ENCODE measurements around the gene CDNF. TPM values are rescaled to one million over a fixed set of nuclear protein-coding genes. Genes with fewer than 3 reads are reported as not detected.
A peak's percentile ranks its signal among the peaks of the same experiment; 100 is the strongest.
"Not testable (repeated sequence)": the region's sequence is repeated elsewhere in the genome, so short reads cannot be mapped to it uniquely, and the experiment has no call there.

Gene CDNF
- polyA plus RNA-seq, 1 experiment, result 1.1 TPM

GRCh38 chr10:14878266-14879123 is 40.7 kb upstream of the CDNF start, which contains the start of gene SUV39H2:
Gene SUV39H2, plus strand, starts transcription at chr10:14878866. Its CDS starts 23 bp downstream, at chr10:14878889.
- peak; percentile 69 for DNase-seq (ENCODE audit: low read depth)

GRCh38 chr10:14876764-14877163 is 38.9 kb upstream of the CDNF start:
- no peak for DNase-seq (ENCODE audit: low read depth)
- TF ChIP-seq CTCF (IDR thresholded peaks at IDR 0.05; ENCODE audit: insufficient read depth, low read depth, low read length), result no peak
- no peaks in the 10 kb centered on the region for H3K27me3 ChIP-seq (ENCODE audit: control insufficient read depth, insufficient read depth, low read length)
- CTCF ChIA-PET, result no interaction called here
- H3K36me3 ChIP-seq (ENCODE audit: control insufficient read depth, insufficient read depth, low read length), result no peaks in the 10 kb centered on the region
- POLR2A ChIA-PET, result interaction anchor here (0.7 kb wide), 1 partner anchor 31 kb away, joined by 3 read pairs; no protein-coding TSS in a partner anchor
- no peak overlapping the region; the same call in 1 of the 2 replicates for H3K4me3 ChIP-seq (ENCODE audit: low read depth, low read length)

More at GRCh38 chr10:14878266-14879123, 40.7 kb upstream of the CDNF start, which contains the start of gene SUV39H2:
- Histone ChIP-seq H3K27me3 (ENCODE audit: control insufficient read depth, insufficient read depth, low read length) (no peaks in the 10 kb centered on the region), H3K4me3 (ENCODE audit: low read depth, low read length) (peak within 1 kb of the TSS; percentile 97), H3K36me3 (ENCODE audit: control insufficient read depth, insufficient read depth, low read length) (no peaks in the 10 kb centered on the region)
- ChIA-PET POLR2A (no interaction called here), CTCF (interaction anchor here (0.7 to 1.5 kb wide), 4 partner anchors 10 to 373 kb away, joined by 3 to 4 read pairs (median 3); no protein-coding TSS in a partner anchor)
- TF ChIP-seq CTCF (IDR thresholded peaks at IDR 0.05; ENCODE audit: insufficient read depth, low read depth, low read length), result 0 out of 2 replicates have a peak, but pooled peaks have one; percentile 9

- ChIA-PET CTCF (interaction anchor here (0.7 to 0.8 kb wide), 2 partner anchors 10 to 160 kb away, joined by 3 read pairs; no protein-coding TSS in a partner anchor), POLR2A (no interaction called here)
- no peak for TF ChIP-seq CTCF (IDR thresholded peaks at IDR 0.05; ENCODE audit: insufficient read depth, low read depth, low read length)
- Histone ChIP-seq H3K36me3 (ENCODE audit: control insufficient read depth, insufficient read depth, low read length) (no peaks in the 10 kb centered on the region), H3K4me3 (ENCODE audit: low read depth, low read length) (no peak overlapping the region), H3K27me3 (ENCODE audit: control insufficient read depth, insufficient read depth, low read length) (no peaks in the 10 kb centered on the region)
- DNase-seq (ENCODE audit: low read depth), result no peak
These were observed 38.1 kb upstream of the CDNF start for GRCh38 chr10:14875941-14876340.

- Histone ChIP-seq H3K36me3 (ENCODE audit: control insufficient read depth, insufficient read depth, low read length) (no peaks in the 10 kb centered on the region; the same call in 1 of the 2 replicates), H3K27me3 (ENCODE audit: control insufficient read depth, insufficient read depth, low read length) (no peaks in the 10 kb centered on the region), H3K4me3 (ENCODE audit: low read depth, low read length) (no peak overlapping the region)
- TF ChIP-seq CTCF (IDR thresholded peaks at IDR 0.05; ENCODE audit: insufficient read depth, low read depth, low read length), result no peak
- ChIA-PET POLR2A (no interaction called here), CTCF (interaction anchor here (0.8 kb wide), 1 partner anchor 80 kb away, joined by 4 read pairs; no protein-coding TSS in a partner anchor)
- no peak for DNase-seq (ENCODE audit: low read depth)
These were observed 35.4 kb upstream of the CDNF start for GRCh38 chr10:14873090-14873760.

GRCh38 chr10:14864871-14865270 is 27.0 kb upstream of the CDNF start:
- POLR2A ChIA-PET; DNase-seq (ENCODE audit: low read depth); H3K27me3 ChIP-seq (ENCODE audit: control insufficient read depth, insufficient read depth, low read length); H3K4me3 ChIP-seq (ENCODE audit: low read depth, low read length); CTCF ChIA-PET; H3K36me3 ChIP-seq (ENCODE audit: control insufficient read depth, insufficient read depth, low read length): not testable (repeated sequence)

- H3K27me3 ChIP-seq (ENCODE audit: control insufficient read depth, insufficient read depth, low read length); H3K36me3 ChIP-seq (ENCODE audit: control insufficient read depth, insufficient read depth, low read length); H3K4me3 ChIP-seq (ENCODE audit: low read depth, low read length); CTCF ChIA-PET; POLR2A ChIA-PET; DNase-seq (ENCODE audit: low read depth): not testable (repeated sequence)
These were observed 26.6 kb upstream of the CDNF start for GRCh38 chr10:14864466-14864865.

Data from BJ (cell line).